Endodermal cell (in vitro differentiated cells): ENCODE measurements around the gene TSSC4. TPM values are rescaled to one million over a fixed set of nuclear protein-coding genes. Genes with fewer than 3 reads are reported as not detected.

Experiments
- DNase-seq: peaks from one replicate; pipeline ENCODE4 v3.0.0-alpha.2; 2017
- H3K27ac ChIP-seq: 2 replicates; pipeline ENCODE4 v1.5.1; 2013; ENCODE audit warnings: mild to moderate bottlenecking, low read depth, low read length, moderate library complexity
- H3K27me3 ChIP-seq: 2 replicates; pipeline ENCODE4 v1.6.1; 2013; ENCODE audit warnings: mild to moderate bottlenecking, low read length, moderate library complexity; ENCODE audit not compliant: insufficient read depth, control insufficient read depth, poor library complexity, severe bottlenecking
- H3K36me3 ChIP-seq: 2 replicates; pipeline ENCODE4 v1.7.0; 2013; ENCODE audit warnings: mild to moderate bottlenecking, low read length, moderate library complexity; ENCODE audit not compliant: control insufficient read depth, insufficient read depth
- H3K4me1 ChIP-seq: one replicate; pipeline ENCODE4 v1.7.0; 2013; ENCODE audit warnings: low read length; ENCODE audit not compliant: control insufficient read depth, insufficient read depth
- H3K4me3 ChIP-seq: 2 replicates; pipeline ENCODE4 v1.5.1; 2013; ENCODE audit warnings: mild to moderate bottlenecking, low read length, moderate library complexity
- H3K9ac ChIP-seq: 2 replicates; pipeline ENCODE4 v1.6.1; 2013; ENCODE audit warnings: mild to moderate bottlenecking, low read length, moderate library complexity; ENCODE audit not compliant: poor library complexity, severe bottlenecking; ENCODE audit errors: extremely low read depth
- H3K9me3 ChIP-seq: 2 replicates; pipeline ENCODE4 v1.6.1; 2013; ENCODE audit warnings: mild to moderate bottlenecking, low read length, moderate library complexity; ENCODE audit not compliant: control insufficient read depth
- H3K27ac Mint-ChIP-seq: 2 replicates; pipeline ENCODE4 v1.8.0; 2020; ENCODE audit warnings: mixed read lengths
- H3K27me3 Mint-ChIP-seq: 2 replicates; pipeline ENCODE4 v1.8.0; 2021; ENCODE audit warnings: mild to moderate bottlenecking, mixed read lengths; ENCODE audit not compliant: insufficient read depth
- H3K36me3 Mint-ChIP-seq: 2 replicates; pipeline ENCODE4 v1.8.0; 2020; ENCODE audit warnings: low read depth, mixed read lengths
- H3K4me1 Mint-ChIP-seq: 2 replicates; pipeline ENCODE4 v1.8.0; 2020; ENCODE audit warnings: mixed read lengths
- H3K4me3 Mint-ChIP-seq: 2 replicates; pipeline ENCODE4 v1.8.0; 2020; ENCODE audit warnings: mild to moderate bottlenecking, moderate library complexity, mixed read lengths
- H3K9me3 Mint-ChIP-seq: 2 replicates; pipeline ENCODE4 v1.8.0; 2020; ENCODE audit warnings: mild to moderate bottlenecking, mixed read lengths
- WGBS, 2 experiments: methylation state at CpG; one replicate each; pipeline versions ENCODE4 v1.1.5 to v1.1.7; 2013; ENCODE audit warnings: missing lambda C conversion rate in 2 of 2, mixed read lengths in 1 of 2; ENCODE audit not compliant: insufficient coverage in 1 of 2, insufficient read length in 1 of 2; 5-methylcytosine and 5-hydroxymethylcytosine counted together
- total RNA-seq, 2 donors: library from RNA; stranded (reverse); fragmentation: NEBNext Ultra II Directional in 1 of 2; extraction: Animal tissue kit (Norgen Biotek cat#: 25700) in 1 of 2; gene quantifications; 2 replicates in 1 of 2; 3 replicates in 1 of 2; pipeline ENCODE4 v1.2.1, GENCODE V29; 2021
- TF ChIP-seq, protein P1 (sequence below): fragments of 200-600 bp; sonication (generic); conservative IDR thresholded peaks from 2 replicates; pipeline ENCODE4 v1.5.0; 2021; ENCODE audit warnings: antibody characterized with exemption, mild to moderate bottlenecking

Gene TSSC4
- total RNA-seq, 2 donors from 2014 or later = 47.2 to 51.1 TPM

DNA sequence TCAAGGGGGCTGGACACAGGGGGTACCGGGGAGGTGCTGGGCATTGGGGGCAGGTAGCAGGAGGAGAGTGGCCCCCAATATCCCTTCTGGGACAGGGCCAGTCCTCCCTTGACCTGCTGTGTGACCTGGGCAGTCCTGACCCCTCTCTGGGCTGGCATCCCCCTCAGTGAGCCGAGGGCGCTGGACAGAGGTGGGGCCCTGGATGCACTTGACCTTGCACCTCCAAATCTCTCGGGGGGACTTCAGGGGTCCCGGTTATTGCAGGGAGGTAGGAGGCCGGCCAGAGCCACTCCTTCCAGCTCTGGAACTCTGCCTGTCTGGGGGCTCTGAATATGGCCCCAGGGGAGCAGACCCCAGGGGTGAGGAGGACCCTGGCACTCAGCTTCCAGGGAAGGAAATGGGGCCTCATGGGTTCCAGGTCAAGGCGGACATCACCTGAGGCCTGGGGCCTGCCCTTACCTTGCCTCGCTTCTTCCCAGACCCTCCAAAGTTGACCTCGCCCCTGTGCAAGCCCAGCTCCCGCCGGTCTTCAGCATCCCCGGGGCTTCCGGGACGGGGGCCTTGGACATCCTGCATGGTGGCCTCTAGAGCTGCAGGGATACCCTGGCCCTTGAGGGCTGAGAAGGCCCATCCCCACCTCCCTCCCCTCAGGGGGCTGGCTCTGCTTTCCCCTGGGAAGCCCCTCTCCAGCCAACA, 22.1 kb downstream of the TSSC4 start:
- Mint-ChIP-seq H3K9me3 (no peaks in the 10 kb centered on the region), H3K4me3 (no peak overlapping the region), H3K4me1 (no peaks in the 10 kb centered on the region), H3K36me3 (no peaks in the 10 kb centered on the region), H3K27ac (no peak overlapping the region), H3K27me3 (peaks cover 5% of the 10 kb centered on the region)
- WGBS, 2 experiments = 91 to 100% methylated on average over 7 to 14 of the region's 14 CpGs
- H3K9me3 ChIP-seq = no peaks in the 10 kb centered on the region
- H3K4me3 ChIP-seq = no peak overlapping the region
- H3K36me3 ChIP-seq = no peaks in the 10 kb centered on the region
- no peaks in the 10 kb centered on the region for H3K27me3 ChIP-seq
- TF ChIP-seq, protein P1, sequence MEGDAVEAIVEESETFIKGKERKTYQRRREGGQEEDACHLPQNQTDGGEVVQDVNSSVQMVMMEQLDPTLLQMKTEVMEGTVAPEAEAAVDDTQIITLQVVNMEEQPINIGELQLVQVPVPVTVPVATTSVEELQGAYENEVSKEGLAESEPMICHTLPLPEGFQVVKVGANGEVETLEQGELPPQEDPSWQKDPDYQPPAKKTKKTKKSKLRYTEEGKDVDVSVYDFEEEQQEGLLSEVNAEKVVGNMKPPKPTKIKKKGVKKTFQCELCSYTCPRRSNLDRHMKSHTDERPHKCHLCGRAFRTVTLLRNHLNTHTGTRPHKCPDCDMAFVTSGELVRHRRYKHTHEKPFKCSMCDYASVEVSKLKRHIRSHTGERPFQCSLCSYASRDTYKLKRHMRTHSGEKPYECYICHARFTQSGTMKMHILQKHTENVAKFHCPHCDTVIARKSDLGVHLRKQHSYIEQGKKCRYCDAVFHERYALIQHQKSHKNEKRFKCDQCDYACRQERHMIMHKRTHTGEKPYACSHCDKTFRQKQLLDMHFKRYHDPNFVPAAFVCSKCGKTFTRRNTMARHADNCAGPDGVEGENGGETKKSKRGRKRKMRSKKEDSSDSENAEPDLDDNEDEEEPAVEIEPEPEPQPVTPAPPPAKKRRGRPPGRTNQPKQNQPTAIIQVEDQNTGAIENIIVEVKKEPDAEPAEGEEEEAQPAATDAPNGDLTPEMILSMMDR = no peak
- no peak overlapping the region for H3K9ac ChIP-seq
- DNase-seq = no peak
- H3K27ac ChIP-seq = no peak overlapping the region
- no peaks in the 10 kb centered on the region for H3K4me1 ChIP-seq

DNA sequence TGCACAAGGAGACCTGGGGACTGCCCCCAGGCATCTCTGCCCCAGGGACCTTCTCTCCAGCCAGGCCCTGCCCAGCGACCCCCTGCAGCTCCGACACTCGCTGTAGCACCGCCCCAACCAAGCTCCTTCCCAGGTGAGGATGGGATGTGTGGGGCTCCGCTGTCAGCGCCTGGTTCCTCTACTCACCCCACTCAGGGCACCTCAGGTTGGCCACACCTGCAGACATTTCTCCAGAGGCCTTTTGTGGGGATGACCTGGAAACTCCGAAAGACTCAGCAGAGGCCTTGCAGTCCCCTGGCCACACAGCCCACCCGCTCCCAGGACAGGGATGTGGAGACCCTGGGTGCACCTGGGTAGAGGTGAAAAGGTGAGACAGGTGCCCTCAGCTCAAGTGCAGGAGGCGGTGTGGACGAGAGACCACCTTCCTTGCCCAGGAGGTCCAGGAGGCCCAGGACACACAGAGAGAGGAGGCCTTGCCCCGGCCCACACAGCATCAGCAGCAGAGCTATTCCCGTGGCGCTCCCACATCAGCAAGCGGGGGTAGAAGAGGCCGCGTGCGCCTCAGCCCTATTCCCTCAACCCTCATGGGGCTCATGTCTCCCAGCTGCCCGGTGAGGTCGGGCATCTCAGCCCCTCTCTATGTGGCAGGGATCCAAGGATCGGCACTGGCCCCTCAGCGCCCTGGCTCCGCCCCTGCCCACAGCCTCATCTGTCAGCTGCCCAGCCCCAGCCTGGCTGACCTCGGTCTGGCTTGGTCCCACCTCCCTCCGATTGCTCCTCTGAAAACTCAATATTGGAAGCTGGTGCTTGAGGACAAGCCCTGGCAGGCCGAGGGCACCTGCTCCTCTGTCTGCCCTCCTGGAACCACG, 22.8 kb downstream of the TSSC4 start:
- no peaks in the 10 kb centered on the region for H3K36me3 Mint-ChIP-seq
- H3K27ac Mint-ChIP-seq = no peak overlapping the region
- no peaks in the 10 kb centered on the region for H3K36me3 ChIP-seq
- no peaks in the 10 kb centered on the region for H3K4me1 ChIP-seq
- no peak for DNase-seq
- no peak overlapping the region for H3K4me3 Mint-ChIP-seq
- no peaks in the 10 kb centered on the region for H3K4me1 Mint-ChIP-seq
- H3K27ac ChIP-seq = no peak overlapping the region
- H3K9me3 Mint-ChIP-seq = no peaks in the 10 kb centered on the region
- H3K9ac ChIP-seq = no peak overlapping the region
- no peak overlapping the region for H3K4me3 ChIP-seq
- H3K27me3 ChIP-seq = no peaks in the 10 kb centered on the region
- H3K27me3 Mint-ChIP-seq = peaks cover 5% of the 10 kb centered on the region
- no peaks in the 10 kb centered on the region for H3K9me3 ChIP-seq
- WGBS, 2 experiments = 91 to 92% methylated on average over 22 to 26 of the region's 26 CpGs
- TF ChIP-seq, protein P1 = no peak

DNA sequence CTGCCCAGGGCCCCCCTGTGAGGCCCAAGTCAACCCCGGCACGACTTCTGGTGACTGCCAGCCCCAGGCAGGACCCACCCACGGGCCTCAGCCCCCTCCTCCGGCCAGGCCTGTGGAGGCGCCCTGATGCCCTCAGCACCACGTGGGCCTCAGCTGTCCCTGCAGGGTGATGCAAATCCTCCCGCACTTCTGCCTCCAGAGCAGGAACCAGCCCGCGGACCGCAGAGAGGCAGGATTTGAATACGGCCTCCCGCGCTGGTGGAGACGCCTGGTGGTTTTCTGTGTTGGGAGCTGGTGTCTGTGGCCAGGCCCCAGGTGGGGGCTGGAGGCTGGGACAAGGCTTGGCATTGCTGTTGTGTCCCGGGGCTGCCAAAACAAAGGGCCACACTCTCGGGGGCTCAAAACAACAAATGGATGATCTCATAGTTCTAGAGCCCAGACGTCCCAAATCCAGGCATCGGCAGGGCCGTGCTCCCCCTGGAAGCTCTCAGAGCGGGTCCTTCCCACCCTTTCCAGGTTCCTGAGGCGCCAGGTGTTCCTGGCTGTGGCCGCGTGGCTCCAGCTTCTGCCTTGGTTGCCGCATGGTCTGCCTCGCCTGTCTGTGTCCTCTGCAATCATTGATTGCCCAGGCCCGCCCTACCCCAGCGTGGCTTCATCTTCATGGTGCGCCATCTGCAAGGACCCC, 24.4 kb downstream of the TSSC4 start:
- TF ChIP-seq, protein P1 = no peak
- no peak overlapping the region for H3K4me3 Mint-ChIP-seq
- no peaks in the 10 kb centered on the region for H3K9me3 Mint-ChIP-seq
- 84 to 87% methylated on average over 23 to 28 of the region's 28 CpGs for WGBS, 2 experiments
- no peak overlapping the region for H3K27ac ChIP-seq
- no peaks in the 10 kb centered on the region for H3K9me3 ChIP-seq
- H3K27ac Mint-ChIP-seq = no peak overlapping the region
- no peaks in the 10 kb centered on the region for H3K36me3 Mint-ChIP-seq
- no peaks in the 10 kb centered on the region for H3K4me1 ChIP-seq
- no peak overlapping the region for H3K9ac ChIP-seq
- no peaks in the 10 kb centered on the region for H3K27me3 ChIP-seq
- DNase-seq = no peak
- no peak overlapping the region for H3K4me3 ChIP-seq
- no peaks in the 10 kb centered on the region for H3K36me3 ChIP-seq
- peaks cover 5% of the 10 kb centered on the region for H3K27me3 Mint-ChIP-seq
- no peaks in the 10 kb centered on the region for H3K4me1 Mint-ChIP-seq
